ENCODE results near the gene MSH5.

Gene MSH5

GRCh38 chr6:31715022-31715958 lies 24.5 kb upstream of the MSH5 start, which contains the start of gene LY6G6D:
TSS of gene LY6G6D (plus strand) at chr6:31715348. CDS start at chr6:31715356, 8 bp downstream.
- Histone ChIP-seq H3K27me3 (ENCODE audit: insufficient read depth, low read length, poor library complexity, severe bottlenecking) (no peaks in the 10 kb centered on the region), H3K4me1 (ENCODE audit: insufficient read depth, low read length, poor library complexity, severe bottlenecking) (peaks cover 40% of the 10 kb centered on the region), H3K79me2 (ENCODE audit: insufficient read depth, low read length) (no peaks in the 10 kb centered on the region), H3K4me3 (ENCODE audit: low read length, poor library complexity, severe bottlenecking) (no peak within 1 kb of the TSS), H2AFZ (ENCODE audit: low read length) (peak within 1 kb of the TSS; percentile 60; the same call in 1 of the 2 replicates), H4K20me1 (ENCODE audit: insufficient read depth, low read length, poor library complexity, severe bottlenecking) (no peaks in the 10 kb centered on the region), H3K36me3 (ENCODE audit: insufficient read depth, low read length) (no peaks in the 10 kb centered on the region), H3K9me2 (replicated peaks; ENCODE audit: low read depth, low read length) (no peaks in the 10 kb centered on the region), H3F3A (ENCODE audit: low read depth) (no peaks in the 10 kb centered on the region), H3K9ac (ENCODE audit: low read depth, low read length, poor library complexity, severe bottlenecking) (peak within 1 kb of the TSS; percentile 52), H3K4me2 (ENCODE audit: low read depth, low read length, poor library complexity, severe bottlenecking) (no peak within 1 kb of the TSS), H3K9me3 (ENCODE audit: insufficient read depth, low read depth, low read length) (no peaks in the 10 kb centered on the region)
- no peak for TF ChIP-seq EZH2phosphoT487 (IDR thresholded peaks at IDR 0.05; ENCODE audit: borderline replicate concordance)
- TF ChIP-seq CTCF (conservative IDR thresholded peaks at IDR 0.05; ENCODE audit: low read length): no peak

GRCh38 chr6:31717499-31718222 lies 22.1 kb upstream of the MSH5 start:
- Histone ChIP-seq H3K4me3 (ENCODE audit: low read length, poor library complexity, severe bottlenecking) (no peak overlapping the region), H3K9me3 (ENCODE audit: insufficient read depth, low read depth, low read length) (no peaks in the 10 kb centered on the region), H3K27me3 (ENCODE audit: insufficient read depth, low read length, poor library complexity, severe bottlenecking) (no peaks in the 10 kb centered on the region), H3K79me2 (ENCODE audit: insufficient read depth, low read length) (no peaks in the 10 kb centered on the region), H4K20me1 (ENCODE audit: insufficient read depth, low read length, poor library complexity, severe bottlenecking) (no peaks in the 10 kb centered on the region), H3K4me2 (ENCODE audit: low read depth, low read length, poor library complexity, severe bottlenecking) (no peak overlapping the region), H3K36me3 (ENCODE audit: insufficient read depth, low read length) (no peaks in the 10 kb centered on the region), H3K9me2 (replicated peaks; ENCODE audit: low read depth, low read length) (no peaks in the 10 kb centered on the region), H3F3A (ENCODE audit: low read depth) (no peaks in the 10 kb centered on the region), H2AFZ (ENCODE audit: low read length) (no peak overlapping the region), H3K9ac (ENCODE audit: low read depth, low read length, poor library complexity, severe bottlenecking) (no peak overlapping the region), H3K4me1 (ENCODE audit: insufficient read depth, low read length, poor library complexity, severe bottlenecking) (peaks cover 21% of the 10 kb centered on the region)
- TF ChIP-seq CTCF (conservative IDR thresholded peaks at IDR 0.05; ENCODE audit: low read length): no peak
- no peak for TF ChIP-seq EZH2phosphoT487 (IDR thresholded peaks at IDR 0.05; ENCODE audit: borderline replicate concordance)

- no peaks in the 10 kb centered on the region for H3K36me3 ChIP-seq (ENCODE audit: insufficient read depth, low read length)
- no peak overlapping the region for H2AFZ ChIP-seq (ENCODE audit: low read length)
- H3F3A ChIP-seq (ENCODE audit: low read depth): no peaks in the 10 kb centered on the region
- H3K9me3 ChIP-seq (ENCODE audit: insufficient read depth, low read depth, low read length): no peaks in the 10 kb centered on the region
- H4K20me1 ChIP-seq (ENCODE audit: insufficient read depth, low read length, poor library complexity, severe bottlenecking): no peaks in the 10 kb centered on the region
- no peak overlapping the region for H3K4me2 ChIP-seq (ENCODE audit: low read depth, low read length, poor library complexity, severe bottlenecking)
- H3K9ac ChIP-seq (ENCODE audit: low read depth, low read length, poor library complexity, severe bottlenecking): no peak overlapping the region
- H3K4me1 ChIP-seq (ENCODE audit: insufficient read depth, low read length, poor library complexity, severe bottlenecking): peaks cover 21% of the 10 kb centered on the region
- no peaks in the 10 kb centered on the region for H3K27me3 ChIP-seq (ENCODE audit: insufficient read depth, low read length, poor library complexity, severe bottlenecking)
- TF ChIP-seq CTCF (conservative IDR thresholded peaks at IDR 0.05; ENCODE audit: low read length) (no peak), EZH2phosphoT487 (IDR thresholded peaks at IDR 0.05; ENCODE audit: borderline replicate concordance) (no peak)
- no peaks in the 10 kb centered on the region for H3K9me2 ChIP-seq (replicated peaks; ENCODE audit: low read depth, low read length)
- no peaks in the 10 kb centered on the region for H3K79me2 ChIP-seq (ENCODE audit: insufficient read depth, low read length)
- no peak overlapping the region for H3K4me3 ChIP-seq (ENCODE audit: low read length, poor library complexity, severe bottlenecking)
Measured at GRCh38 chr6:31718265-31718664, 21.5 kb upstream of the MSH5 start.

Measured in Loucy (cell line).